ENCODE data around the gene PHF20.
"Not testable (repeated sequence)": the region's sequence is repeated elsewhere in the genome, so short reads cannot be mapped to it uniquely, and the experiment has no call there.

The PHF20 gene

DNA sequence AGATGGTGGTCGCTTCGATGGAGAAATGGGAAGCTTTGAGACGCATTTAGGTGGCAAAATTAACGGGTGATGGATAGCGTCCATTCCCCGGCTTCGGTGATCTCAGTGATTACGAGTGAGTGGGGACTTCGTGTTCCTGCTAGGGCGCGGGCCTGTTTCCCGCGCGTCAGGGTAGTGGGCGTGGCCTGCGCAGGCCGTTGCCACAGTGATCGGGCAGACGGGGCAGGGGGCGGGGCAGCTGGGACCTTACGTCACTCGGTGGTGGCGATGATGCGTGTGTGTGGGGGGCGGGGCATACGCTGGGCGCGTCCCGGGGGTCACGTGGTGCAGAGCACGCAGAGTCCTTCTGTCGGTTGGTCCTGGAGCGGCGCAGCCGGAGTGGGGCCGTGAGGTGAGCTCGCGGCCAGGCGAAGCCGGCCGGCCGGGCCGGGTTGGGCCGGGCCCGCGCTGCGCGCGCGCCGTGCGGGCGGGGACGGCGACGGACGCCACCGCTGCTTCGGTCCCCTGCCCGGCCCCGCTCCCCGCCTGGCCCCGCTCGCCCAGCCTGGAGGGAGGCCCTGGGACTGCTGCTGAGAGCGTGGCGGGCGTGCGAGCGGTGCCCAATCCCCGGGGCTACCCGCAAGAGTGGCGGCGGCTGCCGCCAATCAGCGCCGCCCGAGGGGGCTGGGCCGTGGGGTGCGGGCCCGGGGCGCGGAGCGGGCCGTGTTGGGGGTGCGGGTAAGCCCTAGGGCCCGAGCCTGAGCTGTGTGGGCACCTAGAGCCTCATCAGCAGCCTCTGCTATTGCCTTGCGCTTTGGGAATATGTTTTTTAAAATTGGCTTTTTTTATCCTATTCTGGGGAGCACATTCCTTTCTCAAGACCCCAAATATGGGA, at the start of gene PHF20:
TSS of gene PHF20 (plus strand) at position 327 of the 874 bp plus-strand sequence. CDS start 29,508 bp downstream, outside the sequence.
- peak; percentile 100 for DNase-seq

DNA sequence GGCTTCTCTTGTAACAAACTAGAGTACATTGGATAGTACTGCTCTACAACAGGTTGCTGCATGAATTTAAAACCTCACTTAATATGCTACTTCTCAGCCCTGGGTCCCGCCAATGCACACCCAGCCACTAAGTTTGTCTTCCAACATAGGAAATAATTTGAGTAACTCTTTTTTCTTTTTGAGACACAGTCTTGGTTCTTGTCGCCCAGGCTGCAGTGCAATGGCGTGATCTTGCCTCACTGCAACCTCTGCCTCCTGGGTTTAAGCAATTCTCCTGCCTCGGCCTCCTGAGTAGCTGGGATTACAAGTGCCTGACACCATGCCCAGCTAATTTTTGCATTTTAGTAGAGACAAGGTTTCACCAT, 48.6 kb upstream of the PHF20 start:
- not testable (repeated sequence) for DNase-seq

DNA sequence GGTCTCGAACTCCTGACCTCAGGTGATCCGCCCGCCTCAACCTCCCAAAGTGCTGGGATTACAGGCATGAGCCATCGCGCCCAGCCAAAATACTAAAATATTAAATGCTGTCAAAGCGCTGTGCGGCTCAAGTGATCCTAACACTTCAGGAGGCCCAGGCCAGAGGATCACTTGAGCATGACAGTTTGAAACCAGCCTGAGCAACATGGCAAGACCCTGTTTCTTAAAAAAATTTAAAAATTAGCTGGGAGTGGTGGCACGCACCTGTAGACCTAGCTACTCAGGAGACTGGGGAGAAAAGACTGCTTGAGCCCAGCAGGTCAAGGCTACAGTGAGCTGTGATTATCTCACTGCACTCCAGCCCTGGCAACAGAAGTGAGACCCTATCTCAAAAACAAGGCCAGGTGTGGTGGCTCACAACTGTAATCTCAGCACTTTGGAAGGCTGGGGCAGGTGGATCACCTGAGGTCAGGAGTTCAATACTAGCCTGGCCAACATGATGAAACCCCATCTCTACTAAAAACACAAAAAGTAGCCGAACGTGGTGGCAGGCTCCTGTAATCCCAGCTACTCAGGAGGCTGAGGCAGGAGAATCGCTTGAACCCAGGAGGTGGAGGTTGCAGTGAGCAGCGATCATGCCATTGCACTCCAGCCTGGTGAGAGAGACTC, 48.0 kb upstream of the PHF20 start:
- not testable (repeated sequence) for DNase-seq

DNA sequence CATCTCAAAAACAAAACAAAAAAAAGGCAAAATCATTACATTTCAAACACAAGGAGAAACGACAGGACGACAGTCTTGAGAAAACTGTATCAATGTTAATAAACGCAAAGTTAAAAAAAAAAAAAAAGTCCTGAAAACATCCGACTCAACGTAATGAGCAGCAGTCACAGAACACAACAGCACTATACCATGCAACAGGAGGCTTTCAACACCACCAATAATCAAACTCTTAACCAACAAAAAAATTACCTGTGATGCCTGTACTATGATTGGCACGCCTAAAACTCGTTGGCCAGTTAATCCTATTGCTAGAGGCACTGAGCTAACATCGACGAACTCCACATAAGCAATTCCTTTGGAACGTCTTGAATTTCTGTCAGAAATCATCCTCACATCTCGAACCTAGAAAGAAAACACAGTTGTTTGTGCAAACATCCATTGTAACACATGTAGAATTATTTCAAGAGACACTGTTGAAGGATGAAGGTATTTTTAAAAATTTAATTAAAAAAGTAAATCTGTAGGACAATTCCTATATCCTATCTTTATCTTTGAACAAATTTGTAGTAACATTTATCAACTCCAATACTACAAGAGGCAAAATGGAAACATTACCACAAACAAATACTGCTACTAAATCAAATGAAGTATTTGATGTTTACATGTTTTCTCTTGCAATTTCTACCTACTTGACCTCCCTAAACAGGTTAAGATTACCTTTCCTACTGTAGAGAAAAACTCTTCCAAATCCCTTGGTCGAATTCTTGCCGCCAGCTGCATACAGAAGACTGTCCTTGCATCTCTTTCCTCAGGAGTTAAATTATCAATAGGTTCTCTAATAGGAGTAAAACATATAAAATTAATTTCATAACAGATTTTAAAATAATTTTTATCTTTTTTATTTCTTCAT, 47.2 kb upstream of the PHF20 start:
- no peak for DNase-seq

DNA sequence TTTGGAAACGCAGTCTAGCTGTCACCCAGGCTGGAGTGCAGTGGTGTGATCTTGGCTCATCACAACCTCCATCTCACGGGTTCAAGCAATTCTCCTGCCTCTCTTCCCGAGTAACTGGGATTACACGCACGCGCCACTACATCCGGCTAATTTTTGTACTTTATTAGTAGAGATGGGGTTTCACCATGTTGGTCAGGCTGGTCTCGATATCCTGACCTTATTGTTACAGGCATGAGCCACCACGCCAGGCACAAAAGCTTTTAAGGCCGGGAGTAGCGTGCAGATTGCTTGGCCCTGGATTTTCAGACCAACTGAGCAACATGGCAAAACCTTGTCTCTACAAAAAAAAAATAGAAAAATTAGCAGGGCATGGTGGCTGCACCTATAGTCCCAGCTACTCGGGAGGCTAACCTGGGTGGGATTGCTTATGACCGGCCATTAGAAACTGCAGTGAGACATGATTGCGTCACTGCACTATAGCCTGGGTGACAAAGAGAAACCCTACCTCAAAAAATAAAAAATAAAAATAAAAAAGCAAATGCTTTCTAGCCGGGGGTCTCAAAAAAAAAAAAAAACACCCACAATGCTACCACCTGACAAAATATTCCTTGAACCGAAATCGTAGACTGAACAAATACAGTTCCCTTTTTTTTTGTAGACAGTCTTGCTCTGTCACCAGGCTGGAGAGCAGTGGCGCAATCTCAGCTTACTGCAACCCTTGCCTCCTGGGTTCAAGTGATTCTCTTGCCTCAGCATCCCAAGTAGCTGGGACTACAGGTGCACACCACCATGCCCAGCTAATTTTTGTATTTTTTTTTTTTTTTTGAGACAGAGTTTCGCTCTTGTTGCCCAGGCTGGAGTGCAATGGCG, 44.7 kb upstream of the PHF20 start:
- DNase-seq, result no peak

DNA sequence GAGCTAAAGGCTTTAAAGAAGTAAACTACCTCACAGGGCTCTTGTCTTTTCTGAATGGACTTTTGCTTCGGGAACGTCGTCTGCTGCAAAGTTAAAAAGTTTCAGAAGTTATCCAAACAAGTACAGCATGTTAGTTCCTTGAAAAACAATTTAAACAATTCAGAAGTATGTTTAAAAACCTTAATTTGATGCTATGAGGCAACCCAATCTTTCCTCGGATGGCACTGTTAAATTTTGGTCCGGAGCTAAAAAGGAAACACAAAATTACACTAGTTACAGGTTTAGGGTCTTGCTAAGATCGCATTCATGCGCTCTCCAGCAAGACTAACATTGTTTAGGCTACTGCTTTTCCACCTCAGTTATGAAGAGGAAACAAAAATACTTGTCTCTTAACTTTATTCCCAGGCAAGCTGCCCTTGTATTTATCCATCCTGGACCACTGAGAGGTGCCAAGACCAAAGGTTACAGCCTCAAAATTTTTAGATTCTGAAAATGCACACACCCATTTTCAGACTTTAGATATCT, 42.5 kb upstream of the PHF20 start:
- no peak for DNase-seq

DNA sequence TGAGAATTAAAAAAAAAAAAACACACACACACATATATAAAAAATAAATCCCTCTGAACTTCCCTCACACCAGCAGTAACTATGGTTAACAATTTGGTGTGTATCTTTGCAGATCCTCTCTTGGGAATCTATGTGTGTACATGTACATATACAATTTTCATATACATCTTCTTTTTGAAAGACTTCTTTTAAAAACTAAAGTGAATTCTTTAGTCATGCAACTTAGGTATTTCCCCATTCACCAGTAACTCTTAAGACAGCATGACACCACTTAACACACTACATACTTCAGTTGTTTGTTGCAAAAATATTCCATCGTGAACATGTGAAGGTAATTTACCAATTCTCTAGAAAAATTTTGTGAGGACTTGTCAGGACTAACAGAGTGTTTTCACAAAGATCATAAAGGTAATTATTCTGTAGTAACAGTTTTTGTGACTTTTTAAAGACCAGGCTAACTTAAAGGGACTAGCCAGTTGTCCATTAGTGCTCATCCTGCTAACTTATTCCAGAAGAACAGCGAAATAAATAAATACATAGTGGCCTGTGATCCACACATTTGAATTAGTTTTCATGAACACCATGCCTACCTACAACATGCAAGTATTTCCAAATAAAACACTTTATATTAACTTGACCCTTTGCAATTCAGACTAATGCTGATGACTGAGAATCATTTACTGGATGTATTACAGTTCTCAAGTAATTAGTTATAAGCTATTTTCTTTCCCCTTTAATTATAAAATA, 41.8 kb upstream of the PHF20 start:
- DNase-seq, result no peak

DNA sequence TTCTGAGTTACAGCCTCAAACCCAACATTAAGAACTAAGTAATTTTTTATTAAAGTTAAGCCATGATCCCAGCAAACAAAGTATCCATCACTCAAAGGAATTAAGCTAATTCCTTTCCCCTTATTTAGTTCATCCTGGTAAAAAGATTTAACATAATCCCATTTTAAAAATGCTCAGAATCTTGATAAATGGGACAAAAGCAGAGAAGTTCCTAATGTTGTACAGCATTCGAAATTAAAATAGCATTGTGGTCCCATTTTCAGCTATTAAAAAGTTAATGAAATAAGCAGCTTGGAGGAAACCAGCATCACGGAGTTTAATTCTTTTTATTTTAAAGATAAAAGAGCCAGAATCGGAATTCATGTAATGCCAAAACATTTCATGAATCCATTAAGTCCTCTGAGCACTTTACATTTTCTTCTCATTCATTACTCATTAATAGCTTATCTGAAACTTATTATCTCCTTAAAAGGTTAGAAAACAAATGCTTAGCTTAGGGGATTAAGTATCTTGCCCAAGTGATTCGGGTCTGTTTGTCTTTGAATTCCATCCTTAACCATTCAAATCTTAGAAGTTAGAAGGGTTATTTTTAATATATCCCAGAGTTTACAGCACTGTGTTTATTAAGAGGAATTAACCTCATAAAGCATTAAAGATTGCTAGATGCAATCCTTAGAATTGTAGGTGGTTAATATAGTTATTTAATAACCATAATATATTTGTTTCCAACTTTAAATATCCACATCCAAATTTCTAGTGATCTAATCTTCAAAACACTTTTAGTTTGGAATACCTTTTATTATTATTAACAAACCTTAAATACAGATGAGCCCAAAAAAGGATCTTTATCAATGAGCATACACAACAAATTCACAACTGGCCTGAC, 41.0 kb upstream of the PHF20 start:
- no peak for DNase-seq

DNA sequence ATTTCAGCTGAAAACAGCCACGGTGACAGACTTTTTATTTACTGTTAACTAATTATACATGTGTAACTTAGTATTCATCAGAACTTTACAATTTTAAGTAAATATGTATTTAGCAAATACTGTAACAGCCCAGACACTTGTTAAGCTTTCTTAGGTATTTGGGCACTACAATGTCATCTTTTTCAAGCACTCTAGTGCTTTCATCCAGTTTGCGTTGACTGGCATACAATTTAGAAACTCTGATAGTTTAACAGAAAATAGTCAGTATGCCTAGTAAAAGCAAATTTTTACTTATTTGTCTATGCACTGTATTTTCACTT, 40.4 kb upstream of the PHF20 start:
- no peak for DNase-seq

DNA sequence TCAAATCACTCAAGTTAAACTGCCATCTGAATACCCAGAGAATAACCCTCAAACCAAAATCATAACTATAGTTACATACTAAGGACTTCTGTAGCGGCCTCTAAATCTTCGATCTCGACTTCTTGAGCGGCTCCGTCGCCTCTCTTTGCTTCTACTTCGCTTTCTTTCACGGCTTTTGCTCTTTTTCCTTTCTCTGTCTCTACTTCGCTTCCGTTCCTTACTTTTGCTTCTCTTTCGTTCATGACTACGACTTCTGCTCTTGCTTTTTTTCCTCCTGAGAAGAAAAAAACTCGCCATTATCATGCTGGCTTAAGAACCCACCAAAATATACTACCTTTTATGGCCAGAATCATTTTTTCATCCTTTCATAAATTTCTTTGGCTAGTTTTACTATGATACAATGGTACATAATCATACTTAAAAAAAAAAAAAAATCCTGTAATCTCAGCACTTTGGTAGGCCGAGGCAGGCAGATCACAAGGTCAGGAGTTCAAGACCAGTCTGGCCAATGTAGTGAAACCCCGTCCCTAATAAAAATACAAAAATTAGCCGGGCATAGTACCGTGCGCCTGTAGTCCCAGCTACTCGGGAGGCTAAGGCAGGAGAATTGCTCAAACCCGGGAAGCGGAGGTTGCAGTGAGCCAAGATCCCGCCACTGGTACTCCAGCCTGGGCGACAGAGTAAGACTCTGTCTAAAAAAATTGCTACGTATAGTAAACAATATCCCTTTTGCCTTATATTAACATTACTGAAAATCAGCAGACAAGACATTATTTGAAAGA, 39.8 kb upstream of the PHF20 start:
- no peak for DNase-seq

DNA sequence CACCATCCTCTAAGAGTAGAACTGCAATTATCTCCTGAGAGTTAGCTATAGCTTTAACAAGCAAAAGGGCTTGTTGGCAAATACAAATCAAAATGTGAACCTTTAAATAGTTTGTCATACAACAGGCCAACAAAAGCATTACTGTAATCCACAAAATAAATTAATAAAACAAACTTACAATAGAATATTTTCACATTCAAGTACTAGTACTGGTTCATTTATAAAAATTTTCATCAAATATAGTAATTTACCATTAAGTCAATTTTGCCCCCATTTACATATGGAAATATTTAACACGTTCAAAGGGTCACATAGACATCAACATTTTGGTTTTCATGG, 39.2 kb upstream of the PHF20 start:
- DNase-seq, result no peak

DNA sequence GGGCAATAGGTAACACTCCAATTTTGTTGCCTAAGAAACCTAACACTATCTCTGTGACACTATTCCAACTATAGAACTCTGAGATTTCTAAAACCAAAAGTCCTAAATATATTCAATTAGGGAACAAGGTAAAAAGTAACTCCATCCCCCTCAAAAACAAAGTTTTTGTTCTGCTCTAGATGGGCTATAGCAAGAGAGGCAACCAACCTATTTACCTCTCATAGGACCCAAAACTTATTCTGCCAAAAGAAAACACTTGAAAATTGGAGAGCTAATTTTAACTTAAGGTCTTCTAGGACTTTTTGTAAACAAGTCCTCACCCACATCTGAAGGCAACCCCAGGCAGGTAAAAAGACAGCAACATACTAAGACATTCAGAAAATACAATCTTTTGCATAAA, 37.4 kb upstream of the PHF20 start:
- no peak for DNase-seq

DNA sequence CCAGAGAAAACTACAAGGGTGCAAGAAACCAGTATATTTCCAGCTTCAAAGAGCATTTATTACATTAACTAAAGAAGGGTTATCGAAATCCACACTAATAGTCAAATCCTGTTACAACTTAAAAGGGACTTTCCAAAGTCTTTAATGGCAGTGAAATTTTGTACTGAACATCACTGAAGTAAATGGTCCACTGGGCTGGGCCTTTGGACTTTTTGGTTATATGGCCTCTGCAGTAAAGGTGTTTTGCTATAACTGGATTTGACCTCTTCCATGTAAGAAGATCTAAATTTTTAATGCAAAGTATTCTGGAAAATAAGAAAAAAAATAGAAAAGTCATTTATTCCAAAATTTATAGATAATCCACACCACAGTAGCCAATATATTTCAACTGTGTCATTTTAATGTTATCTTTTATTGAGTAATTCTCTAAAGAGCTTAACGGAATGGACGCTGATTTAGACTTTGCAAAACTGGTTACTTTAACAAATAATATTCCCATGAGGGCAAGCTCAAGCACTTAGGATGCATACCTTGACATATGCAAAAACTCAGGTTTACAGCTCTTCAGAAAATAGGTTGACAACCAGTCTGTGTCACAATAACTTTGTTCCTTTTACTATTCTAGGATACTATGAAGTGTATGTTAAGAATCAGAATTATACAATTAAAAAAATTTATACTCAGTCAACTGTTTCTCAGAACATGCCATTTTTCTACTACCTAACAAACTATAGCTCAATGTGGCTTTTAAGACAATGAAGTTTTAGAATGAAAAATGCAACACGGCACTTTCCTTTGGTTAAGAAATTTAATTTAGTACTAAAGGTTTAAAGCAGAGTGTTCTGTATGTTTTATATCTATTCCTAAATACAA, 36.8 kb upstream of the PHF20 start:
- no peak for DNase-seq

DNA sequence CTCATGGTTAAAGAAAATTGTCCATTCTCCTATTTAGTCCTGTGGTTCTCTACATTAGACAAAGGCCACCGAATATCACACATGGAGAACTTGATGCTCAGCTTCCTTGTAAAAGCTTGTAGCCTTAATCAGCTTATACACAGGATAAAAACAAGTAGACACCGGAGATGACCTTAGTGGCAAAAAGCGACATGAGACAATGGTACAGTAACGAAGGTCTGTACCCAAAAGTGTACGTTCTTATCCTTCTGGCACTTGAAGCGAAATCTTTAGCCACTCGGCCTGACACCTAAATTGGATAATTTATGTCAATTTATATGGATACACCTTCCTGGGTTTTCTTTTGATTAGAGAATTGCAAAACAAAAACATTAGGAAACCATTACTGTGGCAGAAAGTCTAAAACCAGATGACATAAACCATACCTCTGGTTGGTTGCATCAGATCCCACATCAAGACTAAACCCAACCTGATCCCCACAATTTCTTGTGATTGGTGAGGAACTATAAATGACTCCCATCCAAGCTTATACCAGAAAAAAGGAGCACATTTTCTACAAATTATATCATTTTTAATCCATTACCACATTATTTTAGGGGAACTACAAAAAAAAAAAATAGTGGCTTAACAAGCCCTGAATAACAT, 35.9 kb upstream of the PHF20 start:
- DNase-seq, result no peak

DNA sequence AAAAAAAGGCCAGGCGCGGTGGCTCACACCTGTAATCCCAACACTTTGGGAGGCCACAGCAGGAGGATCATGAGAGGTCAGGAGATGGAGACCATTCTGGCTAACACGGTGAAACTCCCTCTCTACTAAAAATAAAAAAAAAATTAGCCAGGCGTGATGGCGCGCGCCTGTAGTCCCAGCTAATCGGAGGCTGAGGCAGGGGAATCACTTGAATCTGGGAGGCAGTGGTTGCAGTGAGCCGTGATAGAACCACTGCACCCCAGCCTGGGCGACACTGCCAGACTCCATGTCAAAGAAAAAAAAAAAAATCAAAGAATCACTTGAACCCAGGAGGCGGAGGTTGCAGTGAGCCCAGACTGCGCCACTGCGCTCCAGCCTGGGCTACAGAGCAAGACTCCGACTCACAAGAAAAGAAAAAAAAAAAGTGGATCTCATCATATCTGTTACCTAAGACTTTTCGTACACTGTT, 33.9 kb upstream of the PHF20 start:
- DNase-seq, result no peak

DNA sequence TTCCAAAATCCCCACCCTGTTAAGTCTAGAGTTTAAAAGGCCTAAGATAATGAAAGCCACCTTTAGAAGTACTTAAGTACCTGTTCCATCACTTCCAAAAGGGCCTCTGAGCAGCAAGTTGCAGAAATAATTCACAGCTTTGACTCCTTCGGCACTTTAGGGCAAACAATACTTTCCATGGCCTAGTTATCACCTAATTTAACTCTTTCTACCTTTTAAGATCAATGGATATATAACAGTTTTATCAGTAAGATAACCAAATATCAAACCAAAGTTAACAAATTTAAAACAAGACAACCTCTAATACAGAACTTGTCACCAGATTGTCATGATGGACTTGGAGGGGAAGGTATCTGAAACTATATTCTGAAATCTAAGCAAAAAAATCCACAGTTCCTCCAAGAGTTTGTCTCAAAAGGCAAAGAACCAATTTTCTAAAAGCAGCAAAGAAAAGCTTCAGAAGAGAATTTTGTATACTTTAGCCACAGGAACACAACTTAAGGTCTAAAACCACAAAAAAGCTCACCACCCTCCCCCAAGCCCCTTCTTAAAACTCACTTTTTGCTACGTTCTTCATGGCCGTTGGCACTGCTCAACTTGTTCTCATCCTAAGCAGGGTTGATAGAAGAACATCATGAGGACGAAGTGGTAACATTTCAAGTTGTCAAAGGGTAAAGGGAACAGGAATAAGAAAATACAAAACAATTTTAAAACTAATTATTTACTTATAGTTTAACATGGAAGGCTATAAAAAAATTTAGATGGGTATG, 33.2 kb upstream of the PHF20 start:
- no peak for DNase-seq
